Dermis microvascular lymphatic vessel endothelial cell (primary cell): ENCODE results near the gene C8A. TPM values are rescaled to one million over a fixed set of nuclear protein-coding genes. Genes with fewer than 3 reads are reported as not detected.
A peak's percentile ranks its signal among the peaks of the same experiment; 100 is the strongest.

ENCODE experiments used
- DNase-seq, 2 donors: peaks; one replicate each; pipeline versions ENCODE4 v3.0.0 to v3.0.0-alpha.2; 2010; ENCODE audit warnings: low read depth in 2 of 2
- total RNA-seq: library from RNA; depleted of rRNA; stranded (reverse); fragments of >200 nt; gene quantifications from 2 replicates; pipeline ENCODE4 v1.2.1, GENCODE V29; 2014

C8A gene
- not detected in 2 replicates for total RNA-seq

- DNase-seq = no peak
Observed at GRCh38 chr1:56854521-56855099, at the start of gene C8A. TSS of gene C8A (plus strand) at chr1:56854797. CDS start at chr1:56854902, 105 bp downstream.

- no peak for DNase-seq
Observed at GRCh38 chr1:56806804-56807203, 47.8 kb upstream of the C8A start.

- DNase-seq = no peak
Observed at GRCh38 chr1:56808410-56808809, 46.2 kb upstream of the C8A start.

GRCh38 chr1:56811331-56811730 lies 43.3 kb upstream of the C8A start:
- no peak for DNase-seq

GRCh38 chr1:56814205-56814604 lies 40.4 kb upstream of the C8A start:
- no peak for DNase-seq

GRCh38 chr1:56816264-56816663 lies 38.3 kb upstream of the C8A start:
- DNase-seq = no peak

- no peak for DNase-seq
Observed at GRCh38 chr1:56816909-56817308, 37.7 kb upstream of the C8A start.

GRCh38 chr1:56817716-56818463 lies 36.7 kb upstream of the C8A start:
- no peak for DNase-seq

- DNase-seq = no peak
Observed at GRCh38 chr1:56819387-56819899, 35.2 kb upstream of the C8A start, which contains the start of gene FYB2. TSS of gene FYB2 (minus strand) at chr1:56819404. CDS start at chr1:56819290, 114 bp downstream.

GRCh38 chr1:56820755-56821461 lies 33.7 kb upstream of the C8A start:
- peak; percentile 44 to 62 for DNase-seq

- peak in 1 of 2 donors; percentile 37 for DNase-seq
Observed at GRCh38 chr1:56821462-56821797, 33.2 kb upstream of the C8A start.

GRCh38 chr1:56824271-56824670 lies 30.3 kb upstream of the C8A start:
- DNase-seq = no peak

GRCh38 chr1:56824938-56825337 lies 29.7 kb upstream of the C8A start:
- no peak for DNase-seq

- no peak for DNase-seq
Observed at GRCh38 chr1:56825436-56825835, 29.2 kb upstream of the C8A start.

GRCh38 chr1:56827711-56828110 lies 26.9 kb upstream of the C8A start:
- DNase-seq = no peak

GRCh38 chr1:56830052-56830451 lies 24.5 kb upstream of the C8A start:
- no peak for DNase-seq

GRCh38 chr1:56831871-56832693 lies 22.5 kb upstream of the C8A start:
- DNase-seq = peak; percentile 92 to 93

GRCh38 chr1:56833088-56833487 lies 21.5 kb upstream of the C8A start:
- DNase-seq = no peak

- DNase-seq = no peak
Observed at GRCh38 chr1:56834137-56834900, 20.3 kb upstream of the C8A start.

- no peak for DNase-seq
Observed at GRCh38 chr1:56835657-56836056, 18.9 kb upstream of the C8A start.

- no peak for DNase-seq
Observed at GRCh38 chr1:56836359-56836758, 18.2 kb upstream of the C8A start.
